HFFc6 (cell line): Measurements from ENCODE around the gene G2E3. TPM values are rescaled to one million over a fixed set of nuclear protein-coding genes. Genes with fewer than 3 reads are reported as not detected.

Source experiments
- DNase-seq: peaks from one replicate; pipeline ENCODE4 v3.0.0-alpha.2; 2018
- H3K27ac Mint-ChIP-seq: 2 replicates; pipeline ENCODE4 v1.8.0; 2020; ENCODE audit warnings: mild to moderate bottlenecking, mixed read lengths
- H3K27me3 Mint-ChIP-seq: 2 replicates; pipeline ENCODE4 v1.8.0; 2021; ENCODE audit warnings: mild to moderate bottlenecking, moderate library complexity, mixed read lengths; ENCODE audit not compliant: insufficient read depth
- H3K36me3 Mint-ChIP-seq: 2 replicates; pipeline ENCODE4 v1.8.0; 2021; ENCODE audit warnings: low read depth, mixed read lengths
- H3K4me1 Mint-ChIP-seq: 2 replicates; pipeline ENCODE4 v1.8.0; 2020; ENCODE audit warnings: low read depth, mixed read lengths
- H3K4me3 Mint-ChIP-seq: 2 replicates; pipeline ENCODE4 v1.8.0; 2020; ENCODE audit warnings: mild to moderate bottlenecking, moderate library complexity, mixed read lengths
- H3K9me3 Mint-ChIP-seq: 2 replicates; pipeline ENCODE4 v1.8.0; 2020; ENCODE audit warnings: mild to moderate bottlenecking, mixed read lengths
- total RNA-seq, 6 experiments: library from RNA; stranded (reverse); fragmentation: NEBNext Ultra II Directional; extraction: Animal tissue kit (Norgen Biotek cat#: 25700); gene quantifications; 2 replicates in 1 of 6; 3 replicates in 5 of 6; pipeline ENCODE4 v1.2.3, GENCODE V29; 2021
- TF ChIP-seq, protein P1 (sequence below): fragments of 200-600 bp; sonication (generic); IDR thresholded peaks from 2 replicates; pipeline ENCODE4 v1.5.0; 2021; ENCODE audit warnings: antibody characterized with exemption, mild to moderate bottlenecking

Gene G2E3
- total RNA-seq, 6 experiments from 2014 or later, result 26.1 to 34.7 (median 27.3) TPM

- Mint-ChIP-seq H3K9me3 (peaks cover 6% of the 10 kb centered on the region), H3K36me3 (peaks cover 54% of the 10 kb centered on the region), H3K27me3 (no peaks in the 10 kb centered on the region; the same call in none of the 2 replicates), H3K4me1 (peaks cover 21% of the 10 kb centered on the region), H3K4me3 (no peak overlapping the region), H3K27ac (no peak overlapping the region)
- no peak for DNase-seq
- TF ChIP-seq, protein P1, sequence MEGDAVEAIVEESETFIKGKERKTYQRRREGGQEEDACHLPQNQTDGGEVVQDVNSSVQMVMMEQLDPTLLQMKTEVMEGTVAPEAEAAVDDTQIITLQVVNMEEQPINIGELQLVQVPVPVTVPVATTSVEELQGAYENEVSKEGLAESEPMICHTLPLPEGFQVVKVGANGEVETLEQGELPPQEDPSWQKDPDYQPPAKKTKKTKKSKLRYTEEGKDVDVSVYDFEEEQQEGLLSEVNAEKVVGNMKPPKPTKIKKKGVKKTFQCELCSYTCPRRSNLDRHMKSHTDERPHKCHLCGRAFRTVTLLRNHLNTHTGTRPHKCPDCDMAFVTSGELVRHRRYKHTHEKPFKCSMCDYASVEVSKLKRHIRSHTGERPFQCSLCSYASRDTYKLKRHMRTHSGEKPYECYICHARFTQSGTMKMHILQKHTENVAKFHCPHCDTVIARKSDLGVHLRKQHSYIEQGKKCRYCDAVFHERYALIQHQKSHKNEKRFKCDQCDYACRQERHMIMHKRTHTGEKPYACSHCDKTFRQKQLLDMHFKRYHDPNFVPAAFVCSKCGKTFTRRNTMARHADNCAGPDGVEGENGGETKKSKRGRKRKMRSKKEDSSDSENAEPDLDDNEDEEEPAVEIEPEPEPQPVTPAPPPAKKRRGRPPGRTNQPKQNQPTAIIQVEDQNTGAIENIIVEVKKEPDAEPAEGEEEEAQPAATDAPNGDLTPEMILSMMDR, result no peak
Observed at GRCh38 chr14:30587141-30587540, 28.2 kb downstream of the G2E3 start.

DNA sequence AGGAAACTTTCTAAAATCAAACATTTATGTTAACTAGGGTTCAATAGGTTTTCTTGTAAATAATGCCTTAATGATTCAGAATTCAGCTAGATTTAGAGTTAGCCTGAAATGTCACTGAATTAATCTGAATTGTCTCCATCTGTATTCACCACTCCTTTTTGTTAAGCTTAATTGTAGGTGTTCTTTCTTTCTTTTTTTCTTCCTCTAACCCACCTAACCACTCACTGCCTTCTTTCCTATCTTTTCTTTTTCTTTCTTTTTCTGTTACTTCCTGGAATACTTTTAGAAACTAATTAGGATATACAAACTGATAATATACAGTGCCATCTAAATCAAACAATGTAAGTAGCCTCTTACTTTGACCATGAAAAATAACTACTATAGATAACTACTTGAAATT, 29.9 kb downstream of the G2E3 start:
- Mint-ChIP-seq H3K4me3 (no peak overlapping the region), H3K27ac (peak overlapping the region; percentile 31; the same call in 1 of the 2 replicates), H3K27me3 (no peaks in the 10 kb centered on the region), H3K36me3 (peaks cover 41% of the 10 kb centered on the region), H3K4me1 (peaks cover 19% of the 10 kb centered on the region), H3K9me3 (peaks cover 6% of the 10 kb centered on the region)
- DNase-seq, result no peak
- TF ChIP-seq, protein P1, result no peak

GRCh38 chr14:30596935-30597334, 38.0 kb downstream of the G2E3 start:
- H3K27ac Mint-ChIP-seq, result no peak overlapping the region
- no peaks in the 10 kb centered on the region for H3K9me3 Mint-ChIP-seq
- H3K36me3 Mint-ChIP-seq, result peaks cover 16% of the 10 kb centered on the region
- no peaks in the 10 kb centered on the region for H3K4me1 Mint-ChIP-seq
- no peak for DNase-seq
- TF ChIP-seq, protein P1, result no peak
- H3K4me3 Mint-ChIP-seq, result no peak overlapping the region
- no peaks in the 10 kb centered on the region; the same call in 1 of the 2 replicates for H3K27me3 Mint-ChIP-seq

GRCh38 chr14:30597504-30597903, 38.5 kb downstream of the G2E3 start:
- H3K27me3 Mint-ChIP-seq, result no peaks in the 10 kb centered on the region; the same call in 1 of the 2 replicates
- peaks cover 16% of the 10 kb centered on the region for H3K36me3 Mint-ChIP-seq
- H3K4me3 Mint-ChIP-seq, result no peak overlapping the region
- no peak for DNase-seq
- no peaks in the 10 kb centered on the region for H3K4me1 Mint-ChIP-seq
- no peak overlapping the region for H3K27ac Mint-ChIP-seq
- TF ChIP-seq, protein P1, result no peak
- H3K9me3 Mint-ChIP-seq, result no peaks in the 10 kb centered on the region

GRCh38 chr14:30600922-30601918, 42.3 kb downstream of the G2E3 start:
- no peak for DNase-seq
- H3K36me3 Mint-ChIP-seq, result peaks cover 22% of the 10 kb centered on the region
- peak overlapping the region; percentile 7 for H3K27ac Mint-ChIP-seq
- H3K4me1 Mint-ChIP-seq, result no peaks in the 10 kb centered on the region
- TF ChIP-seq, protein P1, result no peak
- no peaks in the 10 kb centered on the region for H3K9me3 Mint-ChIP-seq
- no peaks in the 10 kb centered on the region; the same call in 1 of the 2 replicates for H3K27me3 Mint-ChIP-seq
- H3K4me3 Mint-ChIP-seq, result no peak overlapping the region
